ENCODE results near the gene NDST4. TPM values are rescaled to one million over a fixed set of nuclear protein-coding genes. Genes with fewer than 3 reads are reported as not detected.

NDST4 gene
- polyA plus RNA-seq, 2 of the 4 experiments (the other 2 are of a cell fraction): 0.04 TPM; not detected in 1

DNA sequence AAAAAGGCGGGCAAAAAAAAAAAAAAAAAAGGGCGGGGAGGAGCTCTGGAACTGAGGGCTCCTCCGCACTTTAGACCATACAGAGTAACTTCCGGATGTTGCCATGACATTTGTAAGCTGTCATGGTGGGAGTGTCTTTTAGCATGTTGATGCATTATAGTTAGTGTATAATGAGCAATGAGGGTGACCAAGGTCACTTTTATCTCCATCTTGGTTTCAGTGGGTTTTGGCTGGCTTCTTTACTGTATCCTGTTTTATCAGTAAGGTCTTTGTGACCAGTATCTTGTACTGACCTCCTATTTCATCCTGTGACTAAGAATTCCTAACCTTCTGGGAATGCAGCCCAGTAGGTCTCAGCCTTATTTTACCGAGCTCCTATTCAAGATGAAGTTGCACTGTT is 321.4 kb downstream of the NDST4 start (continued):
- TF ChIP-seq NR3C1 (IDR thresholded peaks at IDR 0.05): no peak
- TF ChIP-seq CBX2 (IDR thresholded peaks at IDR 0.05; ENCODE audit: borderline replicate concordance, low read depth): no peak
- no peak for TF ChIP-seq RNF2 (IDR thresholded peaks at IDR 0.05; ENCODE audit: borderline replicate concordance, low read depth)
- TF ChIP-seq PHF8 (IDR thresholded peaks at IDR 0.05; ENCODE audit: borderline replicate concordance, low read depth): no peak
- no peak for TF ChIP-seq NPAS2 (CRISPR knock-in tag; IDR thresholded peaks at IDR 0.05; ENCODE audit: borderline replicate concordance)
- TF ChIP-seq, protein P1, sequence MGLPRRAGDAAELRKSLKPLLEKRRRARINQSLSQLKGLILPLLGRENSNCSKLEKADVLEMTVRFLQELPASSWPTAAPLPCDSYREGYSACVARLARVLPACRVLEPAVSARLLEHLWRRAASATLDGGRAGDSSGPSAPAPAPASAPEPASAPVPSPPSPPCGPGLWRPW (IDR thresholded peaks at IDR 0.05): no peak

- Histone ChIP-seq H3K27ac (no peak overlapping the region), H3K4me3 (no peak overlapping the region), H3K4me2 (no peak overlapping the region), H3K9me3 (no peaks in the 10 kb centered on the region), H3K4me1 (no peaks in the 10 kb centered on the region)
- ATAC-seq (no peak), FAIRE-seq (no peak), DNase-seq (ENCODE audit: low read depth in 1 of 2, low spot score in 1 of 2) (no peak)
- POLR2A ChIA-PET: no interaction called here
- CTCF ChIA-PET: no interaction called here
- TF ChIP-seq GATA3 (IDR thresholded peaks at IDR 0.05; ENCODE audit: borderline replicate concordance) (no peak), TFCP2L1 (CRISPR knock-in tag; IDR thresholded peaks at IDR 0.05) (no peak), MAFK (IDR thresholded peaks at IDR 0.05; ENCODE audit: partially characterized antibody) (peak; percentile 29), CBX8 (IDR thresholded peaks at IDR 0.05) (no peak)
These were observed 327.9 kb downstream of the NDST4 start for GRCh38 chr4:114785570-114785969.

- no peak for FAIRE-seq
These were observed 330.2 kb downstream of the NDST4 start for GRCh38 chr4:114783215-114783595.

More at GRCh38 chr4:114783215-114783595, 330.2 kb downstream of the NDST4 start:
- TF ChIP-seq RFX5 (IDR thresholded peaks at IDR 0.05): no peak
- no peak for TF ChIP-seq ZSCAN20 (CRISPR knock-in tag; IDR thresholded peaks at IDR 0.05)
- no peak for TF ChIP-seq RNF2 (IDR thresholded peaks at IDR 0.05; ENCODE audit: borderline replicate concordance, low read depth)
- no peak for TF ChIP-seq NPAS2 (CRISPR knock-in tag; IDR thresholded peaks at IDR 0.05; ENCODE audit: borderline replicate concordance)
- no peak for TF ChIP-seq BCL3 (IDR thresholded peaks at IDR 0.05)
- TF ChIP-seq PHF8 (IDR thresholded peaks at IDR 0.05; ENCODE audit: borderline replicate concordance, low read depth): no peak
- no peak for TF ChIP-seq USF2 (IDR thresholded peaks at IDR 0.05)
- no peak for TF ChIP-seq HOXA7 (CRISPR knock-in tag; IDR thresholded peaks at IDR 0.05)
- TF ChIP-seq, protein P2, sequence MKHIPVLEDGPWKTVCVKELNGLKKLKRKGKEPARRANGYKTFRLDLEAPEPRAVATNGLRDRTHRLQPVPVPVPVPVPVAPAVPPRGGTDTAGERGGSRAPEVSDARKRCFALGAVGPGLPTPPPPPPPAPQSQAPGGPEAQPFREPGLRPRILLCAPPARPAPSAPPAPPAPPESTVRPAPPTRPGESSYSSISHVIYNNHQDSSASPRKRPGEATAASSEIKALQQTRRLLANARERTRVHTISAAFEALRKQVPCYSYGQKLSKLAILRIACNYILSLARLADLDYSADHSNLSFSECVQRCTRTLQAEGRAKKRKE (CRISPR knock-in tag; IDR thresholded peaks at IDR 0.05; ENCODE audit: low read depth): no peak
- TF ChIP-seq RARB (CRISPR knock-in tag; IDR thresholded peaks at IDR 0.05): no peak
- Histone ChIP-seq H3K27ac (no peak overlapping the region), H3K9me3 (no peaks in the 10 kb centered on the region), H3K4me1 (no peaks in the 10 kb centered on the region), H3K4me3 (no peak overlapping the region), H3K4me2 (no peak overlapping the region)
- POLR2A ChIA-PET: no interaction called here
- CTCF ChIA-PET: no interaction called here
- 10% methylated on average over 3 of the region's 3 CpGs for WGBS (ENCODE audit: missing lambda C conversion rate)
- DNase-seq (ENCODE audit: low read depth in 1 of 2, low spot score in 1 of 2) (no peak), ATAC-seq (no peak)
